OCI-LY3 (cell line): ENCODE results near the gene PALD1.

ENCODE experiments used
- H2AFZ ChIP-seq: fragments of 200-600, 300-600 bp; shearing (Covaris generic); 2 replicates; pipeline ENCODE4 v1.6.0; 2014; ENCODE audit warnings: antibody characterized with exemption, low read depth, low read length
- H3K27ac ChIP-seq: fragments of 200-600, 300-600 bp; sonication (generic); 2 replicates; pipeline ENCODE4 v1.5.1; 2014; ENCODE audit warnings: mild to moderate bottlenecking, low read length, moderate library complexity, mixed read lengths
- H3K27me3 ChIP-seq: fragments of 200-600, 300-600 bp; sonication (generic); 2 replicates; pipeline ENCODE4 v1.6.1; 2014; ENCODE audit warnings: low read depth, low read length, mixed read lengths
- H3K36me3 ChIP-seq: fragments of 200-600, 300-600 bp; sonication (generic); replicated peaks from 2 replicates; pipeline ENCODE3; 2014; ENCODE audit warnings: low read depth, low read length, mixed read lengths
- H3K4me1 ChIP-seq: fragments of 300-600, 200-600 bp; sonication (generic); 2 replicates; pipeline ENCODE4 v1.6.1; 2014; ENCODE audit warnings: low read length, mixed read lengths
- H3K4me2 ChIP-seq: fragments of 200-600, 300-600 bp; sonication (generic); 2 replicates; pipeline ENCODE4 v1.6.1; 2014; ENCODE audit warnings: low read length, mixed read lengths
- H3K4me3 ChIP-seq: fragments of 300-600, 200-600 bp; sonication (generic); 2 replicates; pipeline ENCODE4 v1.5.1; 2014; ENCODE audit warnings: antibody characterized with exemption, mild to moderate bottlenecking, low read length, moderate library complexity
- H3K79me2 ChIP-seq: fragments of 300-600, 200-600 bp; shearing (Covaris generic); 2 replicates; pipeline ENCODE4 v1.6.1; 2014; ENCODE audit warnings: mild to moderate bottlenecking, low read length, mixed read lengths
- H3K9ac ChIP-seq: fragments of 300-600, 200-600 bp; shearing (Covaris generic); 2 replicates; pipeline ENCODE4 v1.6.0; 2014; ENCODE audit warnings: mild to moderate bottlenecking, low read length, moderate library complexity
- H3K9me3 ChIP-seq: fragments of 200-600, 300-600 bp; shearing (Covaris generic); 2 replicates; pipeline ENCODE4 v1.6.1; 2014; ENCODE audit warnings: low read length, mixed read lengths; ENCODE audit not compliant: insufficient read depth
- H4K20me1 ChIP-seq: fragments of 200-600, 300-600 bp; sonication (generic); 2 replicates; pipeline ENCODE4 v1.6.1; 2016; ENCODE audit warnings: low read length, mixed read lengths; ENCODE audit not compliant: insufficient read depth
- CTCF ChIP-seq: fragments of 200-600, 300-600 bp; sonication (generic); IDR thresholded peaks from 2 replicates; pipeline ENCODE4 v1.5.1; 2014; ENCODE audit warnings: antibody characterized with exemption, low read length, low read depth
- EZH2phosphoT487 ChIP-seq: fragments of 200-600 bp; shearing (Covaris generic); IDR thresholded peaks from 2 replicates; pipeline ENCODE4 v1.6.1; 2018; ENCODE audit warnings: antibody characterized with exemption, mixed run types, low read depth

PALD1 gene

GRCh38 chr10:70494966-70495365, 16.4 kb downstream of the PALD1 start:
- H3K9me3 ChIP-seq: peaks cover 4% of the 10 kb centered on the region; the same call in 1 of the 2 replicates
- H3K4me2 ChIP-seq: peak overlapping the region; percentile 99
- peaks cover 51% of the 10 kb centered on the region for H3K79me2 ChIP-seq
- no peak for TF ChIP-seq CTCF
- no peak for TF ChIP-seq EZH2phosphoT487
- no peak overlapping the region for H2AFZ ChIP-seq
- H4K20me1 ChIP-seq: no peaks in the 10 kb centered on the region
- peak overlapping the region; percentile 99 for H3K27ac ChIP-seq
- peaks cover 78% of the 10 kb centered on the region for H3K4me1 ChIP-seq
- peak overlapping the region; percentile 68 for H3K9ac ChIP-seq
- H3K4me3 ChIP-seq: peak overlapping the region; percentile 74
- H3K27me3 ChIP-seq: no peaks in the 10 kb centered on the region
- H3K36me3 ChIP-seq: no peaks in the 10 kb centered on the region

- H4K20me1 ChIP-seq: no peaks in the 10 kb centered on the region
Observed at GRCh38 chr10:70495691-70496261, 17.2 kb downstream of the PALD1 start.

GRCh38 chr10:70496341-70497119, 18.0 kb downstream of the PALD1 start:
- TF ChIP-seq CTCF (no peak), EZH2phosphoT487 (no peak)
- Histone ChIP-seq H3K4me2 (no peak overlapping the region), H2AFZ (no peak overlapping the region), H3K36me3 (no peaks in the 10 kb centered on the region), H3K9me3 (no peaks in the 10 kb centered on the region), H4K20me1 (no peaks in the 10 kb centered on the region), H3K9ac (no peak overlapping the region), H3K4me1 (peaks cover 64% of the 10 kb centered on the region), H3K27ac (no peak overlapping the region), H3K27me3 (no peaks in the 10 kb centered on the region), H3K4me3 (no peak overlapping the region), H3K79me2 (peaks cover 55% of the 10 kb centered on the region)

More at GRCh38 chr10:70495691-70496261, 17.2 kb downstream of the PALD1 start:
- Histone ChIP-seq H3K27ac (peak overlapping the region; percentile 99), H3K4me2 (peak overlapping the region; percentile 99), H3K4me1 (peaks cover 71% of the 10 kb centered on the region), H3K9ac (peak overlapping the region; percentile 55; the same call in 1 of the 2 replicates), H3K36me3 (no peaks in the 10 kb centered on the region), H3K9me3 (no peaks in the 10 kb centered on the region), H3K4me3 (peak overlapping the region; percentile 74; the same call in 1 of the 2 replicates), H2AFZ (no peak overlapping the region), H3K27me3 (no peaks in the 10 kb centered on the region), H3K79me2 (peaks cover 59% of the 10 kb centered on the region)
- TF ChIP-seq CTCF (no peak), EZH2phosphoT487 (no peak)

- Histone ChIP-seq H3K4me1 (peaks cover 58% of the 10 kb centered on the region), H3K4me3 (no peak overlapping the region)
Observed at GRCh38 chr10:70497120-70497545, 18.6 kb downstream of the PALD1 start.

More at GRCh38 chr10:70497120-70497545, 18.6 kb downstream of the PALD1 start:
- no peaks in the 10 kb centered on the region for H3K9me3 ChIP-seq
- peaks cover 49% of the 10 kb centered on the region for H3K79me2 ChIP-seq
- H2AFZ ChIP-seq: no peak overlapping the region
- H3K9ac ChIP-seq: no peak overlapping the region
- TF ChIP-seq CTCF (no peak), EZH2phosphoT487 (no peak)
- H3K4me2 ChIP-seq: no peak overlapping the region
- no peaks in the 10 kb centered on the region for H3K27me3 ChIP-seq
- H3K36me3 ChIP-seq: no peaks in the 10 kb centered on the region
- H4K20me1 ChIP-seq: no peaks in the 10 kb centered on the region
- H3K27ac ChIP-seq: no peak overlapping the region
